OCI-LY3 (cell line): ENCODE results near the gene LRRC56.

Experiments used
- H2AFZ ChIP-seq: fragments of 200-600, 300-600 bp; shearing (Covaris generic); 2 replicates; pipeline ENCODE4 v1.6.0; 2014; ENCODE audit warnings: antibody characterized with exemption, low read depth, low read length
- H3K27ac ChIP-seq: fragments of 200-600, 300-600 bp; sonication (generic); 2 replicates; pipeline ENCODE4 v1.5.1; 2014; ENCODE audit warnings: mild to moderate bottlenecking, low read length, moderate library complexity, mixed read lengths
- H3K27me3 ChIP-seq: fragments of 200-600, 300-600 bp; sonication (generic); 2 replicates; pipeline ENCODE4 v1.6.1; 2014; ENCODE audit warnings: low read depth, low read length, mixed read lengths
- H3K36me3 ChIP-seq: fragments of 200-600, 300-600 bp; sonication (generic); replicated peaks from 2 replicates; pipeline ENCODE3; 2014; ENCODE audit warnings: low read depth, low read length, mixed read lengths
- H3K4me1 ChIP-seq: fragments of 300-600, 200-600 bp; sonication (generic); 2 replicates; pipeline ENCODE4 v1.6.1; 2014; ENCODE audit warnings: low read length, mixed read lengths
- H3K4me2 ChIP-seq: fragments of 200-600, 300-600 bp; sonication (generic); 2 replicates; pipeline ENCODE4 v1.6.1; 2014; ENCODE audit warnings: low read length, mixed read lengths
- H3K4me3 ChIP-seq: fragments of 300-600, 200-600 bp; sonication (generic); 2 replicates; pipeline ENCODE4 v1.5.1; 2014; ENCODE audit warnings: antibody characterized with exemption, mild to moderate bottlenecking, low read length, moderate library complexity
- H3K79me2 ChIP-seq: fragments of 300-600, 200-600 bp; shearing (Covaris generic); 2 replicates; pipeline ENCODE4 v1.6.1; 2014; ENCODE audit warnings: mild to moderate bottlenecking, low read length, mixed read lengths
- H3K9ac ChIP-seq: fragments of 300-600, 200-600 bp; shearing (Covaris generic); 2 replicates; pipeline ENCODE4 v1.6.0; 2014; ENCODE audit warnings: mild to moderate bottlenecking, low read length, moderate library complexity
- H3K9me3 ChIP-seq: fragments of 200-600, 300-600 bp; shearing (Covaris generic); 2 replicates; pipeline ENCODE4 v1.6.1; 2014; ENCODE audit warnings: low read length, mixed read lengths; ENCODE audit not compliant: insufficient read depth
- H4K20me1 ChIP-seq: fragments of 200-600, 300-600 bp; sonication (generic); 2 replicates; pipeline ENCODE4 v1.6.1; 2016; ENCODE audit warnings: low read length, mixed read lengths; ENCODE audit not compliant: insufficient read depth
- CTCF ChIP-seq: fragments of 200-600, 300-600 bp; sonication (generic); IDR thresholded peaks from 2 replicates; pipeline ENCODE4 v1.5.1; 2014; ENCODE audit warnings: antibody characterized with exemption, low read length, low read depth
- EZH2phosphoT487 ChIP-seq: fragments of 200-600 bp; shearing (Covaris generic); IDR thresholded peaks from 2 replicates; pipeline ENCODE4 v1.6.1; 2018; ENCODE audit warnings: antibody characterized with exemption, mixed run types, low read depth

LRRC56 gene

DNA sequence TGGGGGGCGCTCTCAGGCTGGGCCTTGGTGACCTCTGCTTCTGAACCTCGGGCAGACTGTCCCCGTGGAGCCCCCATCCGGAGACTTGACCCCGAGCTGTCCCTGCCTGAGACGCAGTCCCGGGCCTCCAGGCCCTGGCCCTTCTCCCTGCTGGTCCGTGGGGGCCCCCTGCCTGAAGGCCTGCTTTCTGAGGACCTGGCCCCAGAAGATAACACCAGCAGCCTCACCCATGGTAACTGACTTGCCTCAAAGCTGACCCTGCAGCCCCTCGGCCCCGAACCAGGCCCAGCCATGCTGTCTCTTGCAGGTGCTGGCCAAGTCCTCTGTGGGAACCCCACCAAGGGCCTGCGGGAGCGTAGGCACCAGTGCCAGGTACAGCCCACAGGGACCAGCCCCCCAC is 14.3 kb downstream of the LRRC56 start:
- Histone ChIP-seq H3K27me3 (no peaks in the 10 kb centered on the region), H3K4me3 (no peak overlapping the region), H3K9ac (no peak overlapping the region), H4K20me1 (no peaks in the 10 kb centered on the region), H3K9me3 (no peaks in the 10 kb centered on the region), H3K27ac (no peak overlapping the region), H3K36me3 (no peaks in the 10 kb centered on the region), H3K4me2 (no peak overlapping the region), H3K4me1 (0 out of 2 replicates have a peak, but pooled peaks cover 7% of the 10 kb centered on the region), H2AFZ (no peak overlapping the region), H3K79me2 (no peaks in the 10 kb centered on the region)
- TF ChIP-seq CTCF: no peak
- no peak for TF ChIP-seq EZH2phosphoT487

DNA sequence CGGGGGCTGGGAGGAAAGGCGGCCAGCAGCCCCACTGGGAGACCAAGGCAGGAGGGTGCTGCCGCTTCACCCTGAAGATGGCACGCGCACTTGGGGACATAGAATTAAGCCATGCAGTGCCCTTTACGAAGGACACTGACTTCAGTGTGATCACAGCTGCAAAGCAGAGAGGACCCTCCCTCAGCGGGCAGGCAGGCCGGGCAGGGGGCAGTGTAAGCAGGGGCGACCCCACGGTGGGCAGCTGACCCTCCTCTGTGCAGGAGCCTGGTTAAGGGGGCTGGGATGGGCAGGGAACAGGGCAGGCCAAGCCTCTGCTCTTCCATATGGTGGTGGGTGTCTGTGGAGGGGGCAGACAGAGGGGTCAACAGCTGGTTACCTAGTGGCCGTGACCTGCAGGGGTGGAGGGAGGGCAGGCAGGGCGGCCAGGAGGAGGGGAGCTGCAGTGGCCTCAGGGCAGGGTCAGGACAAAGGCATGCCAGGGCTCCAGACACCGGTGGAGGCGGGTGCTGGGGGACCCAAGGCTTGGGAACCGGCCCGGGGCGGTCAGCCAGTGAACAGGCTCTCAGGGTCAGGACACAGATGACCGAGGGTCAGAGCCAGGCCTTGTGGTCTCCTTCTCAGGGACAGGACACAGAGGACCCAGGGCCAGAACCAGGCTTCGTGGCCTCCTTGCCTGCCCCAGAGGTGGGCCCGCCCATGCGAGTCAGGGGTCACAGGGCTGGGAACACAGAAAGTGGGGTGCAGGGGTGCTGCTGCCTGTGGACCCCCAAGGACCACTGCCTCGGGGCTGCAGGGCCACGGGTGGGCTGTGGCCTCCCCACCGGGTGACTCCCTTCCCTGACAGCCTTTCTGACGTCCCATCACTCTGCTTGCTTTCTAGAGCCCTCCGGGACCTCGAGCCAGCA is 16.0 kb downstream of the LRRC56 start:
- TF ChIP-seq EZH2phosphoT487 (no peak), CTCF (no peak)
- no peaks in the 10 kb centered on the region for H3K9me3 ChIP-seq
- H3K9ac ChIP-seq: no peak overlapping the region
- 0 out of 2 replicates have a peak, but pooled peaks cover 7% of the 10 kb centered on the region for H3K4me1 ChIP-seq
- no peak overlapping the region for H3K4me3 ChIP-seq
- H3K36me3 ChIP-seq: no peaks in the 10 kb centered on the region
- H3K27me3 ChIP-seq: no peaks in the 10 kb centered on the region
- no peaks in the 10 kb centered on the region for H3K79me2 ChIP-seq
- H2AFZ ChIP-seq: no peak overlapping the region
- H4K20me1 ChIP-seq: no peaks in the 10 kb centered on the region
- no peak overlapping the region for H3K27ac ChIP-seq
- H3K4me2 ChIP-seq: no peak overlapping the region

GRCh38 chr11:553988-554340 is 16.6 kb downstream of the LRRC56 start:
- Histone ChIP-seq H3K79me2 (no peaks in the 10 kb centered on the region), H3K4me3 (peak overlapping the region; percentile 73; the same call in 1 of the 2 replicates), H3K36me3 (no peaks in the 10 kb centered on the region), H3K4me2 (peak overlapping the region; percentile 64), H3K27ac (no peak overlapping the region), H4K20me1 (no peaks in the 10 kb centered on the region), H3K4me1 (0 out of 2 replicates have a peak, but pooled peaks cover 7% of the 10 kb centered on the region), H3K27me3 (no peaks in the 10 kb centered on the region), H2AFZ (no peak overlapping the region), H3K9me3 (no peaks in the 10 kb centered on the region), H3K9ac (peak overlapping the region; percentile 49; the same call in 1 of the 2 replicates)
- TF ChIP-seq EZH2phosphoT487 (no peak), CTCF (no peak)

DNA sequence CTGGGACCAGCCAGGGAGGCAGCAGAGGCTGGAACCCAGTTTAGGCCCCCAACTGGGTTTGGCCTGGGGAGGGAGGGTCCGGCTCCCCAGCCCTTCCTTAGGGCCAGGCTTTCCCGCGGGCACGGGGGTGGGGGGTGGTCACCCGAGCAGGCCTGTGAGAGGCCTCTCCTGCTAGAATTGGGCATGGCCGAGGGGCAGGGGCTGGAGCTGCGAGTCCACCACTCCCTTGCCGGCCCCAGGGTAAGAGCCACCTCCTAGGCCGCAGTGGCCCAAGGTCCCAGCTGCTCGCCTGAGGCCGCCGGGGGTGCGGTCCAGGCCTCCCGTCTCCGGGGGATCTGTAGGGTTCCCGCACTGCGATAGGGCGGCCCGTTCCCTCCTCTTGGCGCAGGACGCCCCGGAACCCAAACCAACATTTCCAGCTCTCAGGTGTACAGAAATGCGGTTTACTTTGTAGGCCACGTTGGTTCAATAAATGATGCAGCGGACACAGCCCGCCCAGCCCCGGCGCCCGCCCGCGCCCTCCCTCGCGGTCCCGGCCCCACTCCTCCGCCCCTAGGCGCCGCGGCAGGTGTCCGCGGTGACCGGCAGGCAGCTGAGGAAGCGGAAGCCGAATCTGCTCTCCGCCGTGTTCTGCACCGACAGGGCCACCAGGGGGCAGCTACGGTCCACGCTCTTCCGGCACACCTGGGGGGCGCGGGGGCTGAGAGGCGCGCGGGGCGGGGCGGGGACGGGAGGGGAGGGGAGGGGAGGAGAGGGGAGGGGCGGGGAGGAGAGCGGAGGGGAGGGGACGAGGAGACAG is 17.3 kb downstream of the LRRC56 start:
- Histone ChIP-seq H3K9me3 (no peaks in the 10 kb centered on the region), H3K27ac (no peak overlapping the region), H3K4me3 (peak overlapping the region; percentile 74), H3K9ac (peak overlapping the region; percentile 49), H3K4me1 (peaks cover 13% of the 10 kb centered on the region; the same call in 1 of the 2 replicates), H4K20me1 (no peaks in the 10 kb centered on the region), H3K36me3 (no peaks in the 10 kb centered on the region), H3K79me2 (no peaks in the 10 kb centered on the region), H3K27me3 (no peaks in the 10 kb centered on the region), H2AFZ (peak overlapping the region; percentile 6; the same call in 1 of the 2 replicates), H3K4me2 (peak overlapping the region; percentile 82)
- TF ChIP-seq CTCF: peak; percentile 46
- TF ChIP-seq EZH2phosphoT487: no peak
